SK-N-SH (cell line): Measurements from ENCODE around the gene BLOC1S3. TPM values are rescaled to one million over a fixed set of nuclear protein-coding genes. Genes with fewer than 3 reads are reported as not detected.

ENCODE experiments used
- CTCF ChIA-PET: fragments of 300-600, 350-600 bp; formaldehyde crosslinking; extraction: SDS; loops from one replicate; lab custom pipeline; 2021; lab: Yijun Ruan, JAX
- POLR2A ChIA-PET: fragments of 350-600 bp; sonication (Branson Sonifier 250); formaldehyde crosslinking; extraction: SDS; loops from one replicate; lab custom pipeline; 2020; ENCODE audit warnings: antibody characterized with exemption, inconsistent platforms; lab: Yijun Ruan, JAX
- DNase-seq: peaks from one replicate; pipeline ENCODE4 v3.0.0; 2012
- H2AFZ ChIP-seq: fragments of 200-600 bp; sonication (generic); 2 replicates; pipeline ENCODE4 v1.8.1; 2016; ENCODE audit warnings: antibody characterized with exemption, mild to moderate bottlenecking, low read depth
- H3F3A ChIP-seq: fragments of 200-600 bp; sonication (generic); replicated peaks from 2 replicates; pipeline ENCODE3; 2016; ENCODE audit warnings: antibody characterized with exemption, mild to moderate bottlenecking; ENCODE audit not compliant: insufficient read depth
- H3K27ac ChIP-seq, 2 experiments: fragments of 200-500 bp in 1 of 2; fragments of 200-600 bp in 1 of 2; sonication (Bioruptor generic) in 1 of 2; sonication (generic), shearing (Covaris generic) in 1 of 2; 2 replicates each; pipeline versions ENCODE4 v1.5.1 to v1.6.1; 2014 to 2016; ENCODE audit warnings: low read depth in 2 of 2, inconsistent platforms in 1 of 2, low read length in 1 of 2, mild to moderate bottlenecking in 1 of 2, mixed read lengths in 1 of 2
- H3K27me3 ChIP-seq: fragments of 200-600 bp; sonication (generic), shearing (Covaris generic); 2 replicates; pipeline ENCODE4 v1.6.1; 2016; ENCODE audit warnings: mixed run types; ENCODE audit not compliant: insufficient read depth
- H3K36me3 ChIP-seq, 2 experiments: fragments of 200-500 bp in 1 of 2; fragments of 200-600 bp in 1 of 2; sonication (Bioruptor generic) in 1 of 2; sonication (generic) in 1 of 2; replicated peaks in 1 of 2; 2 replicates each; pipeline versions ENCODE3 to v1.5.1; 2014 to 2016; ENCODE audit warnings: low read length in 1 of 2, mild to moderate bottlenecking in 1 of 2; ENCODE audit not compliant: insufficient read depth in 2 of 2, control insufficient read depth in 1 of 2
- H3K4me1 ChIP-seq, 2 experiments: fragments of 200-500 bp in 1 of 2; fragments of 200-600 bp in 1 of 2; sonication (Bioruptor generic) in 1 of 2; sonication (generic), shearing (Covaris generic) in 1 of 2; 2 replicates each; pipeline versions ENCODE4 v1.5.1 to v1.6.1; 2014 to 2016; ENCODE audit warnings: low read depth in 1 of 2, low read length in 1 of 2, mixed run types in 1 of 2; ENCODE audit not compliant: insufficient read depth in 2 of 2, control insufficient read depth in 1 of 2
- H3K4me2 ChIP-seq: fragments of 200-600 bp; sonication (generic), shearing (Covaris generic); 2 replicates; pipeline ENCODE4 v1.6.1; 2017; ENCODE audit warnings: mixed run types
- H3K4me3 ChIP-seq, 2 experiments: fragments of 200-500 bp in 1 of 2; fragments of 200-600 bp in 1 of 2; sonication (Bioruptor generic) in 1 of 2; sonication (generic), shearing (Covaris generic) in 1 of 2; 2 replicates each; pipeline versions ENCODE4 v1.5.1 to v1.8.1; 2014 to 2016; ENCODE audit warnings: low read depth in 2 of 2, inconsistent platforms in 1 of 2, low read length in 1 of 2, mild to moderate bottlenecking in 1 of 2, mixed read lengths in 1 of 2, moderate library complexity in 1 of 2
- H3K79me2 ChIP-seq: fragments of 200-600 bp; sonication (generic); 2 replicates; pipeline ENCODE4 v1.8.1; 2017; ENCODE audit warnings: mild to moderate bottlenecking; ENCODE audit not compliant: insufficient read depth
- H3K9ac ChIP-seq: fragments of 200-600 bp; sonication (generic); 2 replicates; pipeline ENCODE4 v1.6.1; 2017; ENCODE audit warnings: mixed run types
- H3K9me2 ChIP-seq: fragments of 200-600 bp; sonication (generic); 2 replicates; pipeline ENCODE4 v1.6.1; 2017; ENCODE audit warnings: mixed run types
- H3K9me3 ChIP-seq: fragments of 200-600 bp; sonication (generic); 2 replicates; pipeline ENCODE4 v1.6.1; 2017; ENCODE audit warnings: mixed run types, mild to moderate bottlenecking, moderate library complexity
- H4K20me1 ChIP-seq: fragments of 200-600 bp; sonication (generic); 2 replicates; pipeline ENCODE4 v1.6.1; 2017; ENCODE audit warnings: mild to moderate bottlenecking, mixed run types; ENCODE audit not compliant: insufficient read depth
- CHD2 ChIP-seq: fragments of 150-350 bp; IDR thresholded peaks from 2 replicates; pipeline ENCODE4 v1.6.1; 2018; ENCODE audit warnings: low read length; ENCODE audit not compliant: partially characterized antibody
- ELF1 ChIP-seq: IDR thresholded peaks from 2 replicates; pipeline ENCODE4 v1.4.0; 2012
- EP300 ChIP-seq, 2 experiments: IDR thresholded peaks; 2 replicates each; pipeline versions ENCODE4 v1.4.0 to v1.6.1; 2012; ENCODE audit warnings: borderline replicate concordance in 1 of 2, low read depth in 1 of 2, low read length in 1 of 2
- FOSL2 ChIP-seq: IDR thresholded peaks from 2 replicates; pipeline ENCODE4 v1.4.0; 2012; ENCODE audit warnings: low read depth, mild to moderate bottlenecking, moderate library complexity, borderline replicate concordance
- GABPA ChIP-seq: IDR thresholded peaks from 2 replicates; pipeline ENCODE4 v1.4.0; 2012; ENCODE audit warnings: low read depth, mild to moderate bottlenecking
- GATA2 ChIP-seq: sonication (generic); formaldehyde crosslinking; IDR thresholded peaks from 2 replicates; pipeline ENCODE4 v1.5.0; 2020; ENCODE audit warnings: mild to moderate bottlenecking, missing genetic modification reagents
- IRF3 ChIP-seq: fragments of 150-350 bp; IDR thresholded peaks from 2 replicates; pipeline ENCODE4 v1.6.1; 2016; ENCODE audit warnings: mild to moderate bottlenecking, low read depth, low read length
- MXI1 ChIP-seq: IDR thresholded peaks from 2 replicates; pipeline ENCODE4 v1.6.1; 2012; ENCODE audit warnings: mild to moderate bottlenecking, low read depth, low read length, improper control_type of control experiment
- NFIC ChIP-seq: IDR thresholded peaks from 2 replicates; pipeline ENCODE4 v1.4.0; 2012; ENCODE audit warnings: borderline replicate concordance
- NRF1 ChIP-seq: IDR thresholded peaks from 2 replicates; pipeline ENCODE4 v1.6.1; 2012; ENCODE audit warnings: low read depth, mild to moderate bottlenecking, low read length
- POLR2AphosphoS5 ChIP-seq: IDR thresholded peaks from 2 replicates; pipeline ENCODE4 v1.6.1; 2012; ENCODE audit warnings: low read depth, low read length
- RCOR1 ChIP-seq: fragments of 150-350 bp; IDR thresholded peaks from 2 replicates; pipeline ENCODE4 v1.6.1; 2017; ENCODE audit warnings: antibody characterized with exemption, low read length
- RXRA ChIP-seq: IDR thresholded peaks from 2 replicates; pipeline ENCODE4 v1.4.0; 2012; ENCODE audit warnings: low read depth, mild to moderate bottlenecking, borderline replicate concordance
- SIN3A ChIP-seq: IDR thresholded peaks from 2 replicates; pipeline ENCODE4 v1.6.1; 2012; ENCODE audit warnings: low read depth, mild to moderate bottlenecking, low read length, moderate library complexity, borderline replicate concordance
- TCF12 ChIP-seq: IDR thresholded peaks from 2 replicates; pipeline ENCODE4 v1.4.0; 2012
- ZBTB33 ChIP-seq: IDR thresholded peaks from 2 replicates; pipeline ENCODE4 v1.4.0; 2012; ENCODE audit warnings: low read depth, borderline replicate concordance
- WGBS: methylation state at CpG from one replicate; pipeline ENCODE4 v1.1.6; 2017; ENCODE audit warnings: low lambda C conversion rate; 5-methylcytosine and 5-hydroxymethylcytosine counted together
- polyA plus RNA-seq, 3 experiments: library from polyadenylated mRNA; depleted of rRNA; stranded (reverse); fragments of >200 nt; gene quantifications; 2 replicates each; pipeline ENCODE4 v1.2.3, GENCODE V29; 2012
- TF ChIP-seq, protein P1 (sequence below): IDR thresholded peaks from 2 replicates; pipeline ENCODE4 v1.4.0; 2012; ENCODE audit warnings: low read depth, borderline replicate concordance
- TF ChIP-seq, protein P2 (sequence below): fragments of 150-350 bp; IDR thresholded peaks from 2 replicates; pipeline ENCODE4 v1.6.1; 2017; ENCODE audit warnings: antibody characterized with exemption, low read length, low read depth, borderline replicate concordance
- TF ChIP-seq, protein P3 (sequence below): fragments of 200-600 bp; sonication (generic); IDR thresholded peaks from 2 replicates; pipeline ENCODE4 v1.6.1; 2017; ENCODE audit warnings: antibody characterized with exemption, mild to moderate bottlenecking, moderate library complexity

The BLOC1S3 gene
- polyA plus RNA-seq, 1 of the 3 experiments (the other 2 are of a cell fraction), result 3.0 TPM

DNA sequence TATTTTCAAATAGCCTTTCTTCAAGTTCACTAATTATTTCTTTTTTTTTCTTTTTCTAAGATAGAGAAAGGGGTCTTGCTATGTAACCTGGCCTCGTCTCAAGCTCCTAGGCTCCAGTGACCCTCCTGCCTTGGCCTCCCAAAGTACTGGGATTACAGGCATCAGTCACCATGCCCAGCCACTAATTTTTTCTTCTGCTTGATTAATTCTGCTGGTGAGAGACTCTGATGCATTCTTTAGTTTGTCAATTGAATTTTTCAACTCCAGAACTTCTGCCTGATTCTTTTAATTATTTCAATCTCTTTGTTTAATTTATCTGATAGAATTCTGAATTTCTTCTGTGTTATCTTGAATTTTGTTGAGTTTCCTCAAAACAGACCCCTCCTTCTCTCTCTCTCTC lies 11.4 kb downstream of the BLOC1S3 start:
- Histone ChIP-seq H3K9me3 (no peaks in the 10 kb centered on the region), H4K20me1 (no peaks in the 10 kb centered on the region), H3K27me3 (no peaks in the 10 kb centered on the region), H3K4me3 (no peak overlapping the region), H3F3A (no peaks in the 10 kb centered on the region), H3K79me2 (no peaks in the 10 kb centered on the region), H3K4me1 (no peaks in the 10 kb centered on the region), H3K9me2 (no peaks in the 10 kb centered on the region), H2AFZ (no peak overlapping the region), H3K36me3 (no peaks in the 10 kb centered on the region), H3K9ac (no peak overlapping the region), H3K4me2 (no peak overlapping the region), H3K27ac (no peak overlapping the region)
- CTCF ChIA-PET, result no interaction called here
- TF ChIP-seq SIN3A (no peak), IRF3 (no peak)
- no peak for DNase-seq
- WGBS, result 48% methylated on average over 1 of the region's 1 CpG
- POLR2A ChIA-PET, result no interaction called here

- H3K27me3 ChIP-seq, result no peaks in the 10 kb centered on the region
- no peak overlapping the region for H3K4me2 ChIP-seq
- POLR2A ChIA-PET, result no interaction called here
- no peaks in the 10 kb centered on the region for H3K9me2 ChIP-seq
- H3K36me3 ChIP-seq, result no peaks in the 10 kb centered on the region
- TF ChIP-seq FOSL2, result no peak
- TF ChIP-seq GABPA, result no peak
- TF ChIP-seq, protein P1, sequence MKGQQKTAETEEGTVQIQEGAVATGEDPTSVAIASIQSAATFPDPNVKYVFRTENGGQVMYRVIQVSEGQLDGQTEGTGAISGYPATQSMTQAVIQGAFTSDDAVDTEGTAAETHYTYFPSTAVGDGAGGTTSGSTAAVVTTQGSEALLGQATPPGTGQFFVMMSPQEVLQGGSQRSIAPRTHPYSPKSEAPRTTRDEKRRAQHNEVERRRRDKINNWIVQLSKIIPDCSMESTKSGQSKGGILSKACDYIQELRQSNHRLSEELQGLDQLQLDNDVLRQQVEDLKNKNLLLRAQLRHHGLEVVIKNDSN, result no peak
- TF ChIP-seq RXRA, result no peak
- no peak for TF ChIP-seq NRF1
- TF ChIP-seq, protein P2, sequence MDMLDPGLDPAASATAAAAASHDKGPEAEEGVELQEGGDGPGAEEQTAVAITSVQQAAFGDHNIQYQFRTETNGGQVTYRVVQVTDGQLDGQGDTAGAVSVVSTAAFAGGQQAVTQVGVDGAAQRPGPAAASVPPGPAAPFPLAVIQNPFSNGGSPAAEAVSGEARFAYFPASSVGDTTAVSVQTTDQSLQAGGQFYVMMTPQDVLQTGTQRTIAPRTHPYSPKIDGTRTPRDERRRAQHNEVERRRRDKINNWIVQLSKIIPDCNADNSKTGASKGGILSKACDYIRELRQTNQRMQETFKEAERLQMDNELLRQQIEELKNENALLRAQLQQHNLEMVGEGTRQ, result no peak
- TF ChIP-seq POLR2AphosphoS5, result no peak
- no peak for TF ChIP-seq ZBTB33
- TF ChIP-seq MXI1, result no peak
- TF ChIP-seq TCF12, result no peak
- TF ChIP-seq SIN3A, result no peak
- no peak for TF ChIP-seq ELF1
- no peak for TF ChIP-seq CHD2
- TF ChIP-seq, protein P3, sequence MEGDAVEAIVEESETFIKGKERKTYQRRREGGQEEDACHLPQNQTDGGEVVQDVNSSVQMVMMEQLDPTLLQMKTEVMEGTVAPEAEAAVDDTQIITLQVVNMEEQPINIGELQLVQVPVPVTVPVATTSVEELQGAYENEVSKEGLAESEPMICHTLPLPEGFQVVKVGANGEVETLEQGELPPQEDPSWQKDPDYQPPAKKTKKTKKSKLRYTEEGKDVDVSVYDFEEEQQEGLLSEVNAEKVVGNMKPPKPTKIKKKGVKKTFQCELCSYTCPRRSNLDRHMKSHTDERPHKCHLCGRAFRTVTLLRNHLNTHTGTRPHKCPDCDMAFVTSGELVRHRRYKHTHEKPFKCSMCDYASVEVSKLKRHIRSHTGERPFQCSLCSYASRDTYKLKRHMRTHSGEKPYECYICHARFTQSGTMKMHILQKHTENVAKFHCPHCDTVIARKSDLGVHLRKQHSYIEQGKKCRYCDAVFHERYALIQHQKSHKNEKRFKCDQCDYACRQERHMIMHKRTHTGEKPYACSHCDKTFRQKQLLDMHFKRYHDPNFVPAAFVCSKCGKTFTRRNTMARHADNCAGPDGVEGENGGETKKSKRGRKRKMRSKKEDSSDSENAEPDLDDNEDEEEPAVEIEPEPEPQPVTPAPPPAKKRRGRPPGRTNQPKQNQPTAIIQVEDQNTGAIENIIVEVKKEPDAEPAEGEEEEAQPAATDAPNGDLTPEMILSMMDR, result no peak
- TF ChIP-seq EP300 (IDR thresholded peaks at IDR 0.05; ENCODE audit: borderline replicate concordance in 1 of 2, low read depth in 1 of 2, low read length in 1 of 2), result no peak
- no peak for TF ChIP-seq NFIC
- TF ChIP-seq RCOR1, result no peak
- no peak for TF ChIP-seq GATA2
- TF ChIP-seq, all 33 proteins: peak for 0
- H3K27ac ChIP-seq, result no peak overlapping the region
- H2AFZ ChIP-seq, result no peak overlapping the region
- H3K79me2 ChIP-seq, result no peaks in the 10 kb centered on the region
- CTCF ChIA-PET, result interaction anchor here (0.9 to 1.6 kb wide), 2 partner anchors 9 to 55 kb away, joined by 3 to 4 read pairs; no protein-coding TSS in a partner anchor
- WGBS, result 91% methylated on average over 4 of the region's 4 CpGs
- H3K9me3 ChIP-seq, result no peaks in the 10 kb centered on the region
- no peak overlapping the region for H3K9ac ChIP-seq
- no peaks in the 10 kb centered on the region for H3K4me1 ChIP-seq
- no peak overlapping the region for H3K4me3 ChIP-seq
- DNase-seq, result no peak
- no peaks in the 10 kb centered on the region for H4K20me1 ChIP-seq
- H3F3A ChIP-seq, result no peaks in the 10 kb centered on the region
Measured at GRCh38 chr19:45191375-45191774, 12.8 kb downstream of the BLOC1S3 start.
